Kidney epithelial cell (primary cell): ENCODE measurements around the gene PTPN13. TPM values are rescaled to one million over a fixed set of nuclear protein-coding genes. Genes with fewer than 3 reads are reported as not detected.

Experiments
- DNase-seq: peaks from one replicate; pipeline ENCODE4 v3.0.0-alpha.2; 2010; ENCODE audit warnings: low read depth
- H3K27me3 ChIP-seq: 2 replicates; pipeline ENCODE4 v1.6.0; 2011; ENCODE audit warnings: low read length; ENCODE audit not compliant: control insufficient read depth, insufficient read depth
- H3K36me3 ChIP-seq: 2 replicates; pipeline ENCODE4 v1.5.1; 2011; ENCODE audit warnings: low read length; ENCODE audit not compliant: control insufficient read depth, insufficient read depth
- H3K4me3 ChIP-seq: 2 replicates; pipeline ENCODE4 v1.5.1; 2011; ENCODE audit warnings: low read depth, mild to moderate bottlenecking, control low read depth, low read length
- CTCF ChIP-seq: IDR thresholded peaks from 2 replicates; pipeline ENCODE4 v1.5.1; 2011; ENCODE audit warnings: mild to moderate bottlenecking, moderate library complexity, low read length, control low read depth, inconsistent platforms; ENCODE audit not compliant: insufficient read depth, poor library complexity, severe bottlenecking
- total RNA-seq: library from RNA; depleted of rRNA; stranded (reverse); fragments of >200 nt; gene quantifications from 2 replicates; pipeline ENCODE4 v1.2.3, GENCODE V29; 2015

Gene PTPN13
- total RNA-seq, 1 donor from 2014 or later = 20.1 TPM

- Histone ChIP-seq H3K36me3 (no peaks in the 10 kb centered on the region), H3K27me3 (no peaks in the 10 kb centered on the region), H3K4me3 (no peak overlapping the region)
- no peak for TF ChIP-seq CTCF
- DNase-seq = no peak
Observed at GRCh38 chr4:86853209-86853608, 259.1 kb downstream of the PTPN13 start.

DNA sequence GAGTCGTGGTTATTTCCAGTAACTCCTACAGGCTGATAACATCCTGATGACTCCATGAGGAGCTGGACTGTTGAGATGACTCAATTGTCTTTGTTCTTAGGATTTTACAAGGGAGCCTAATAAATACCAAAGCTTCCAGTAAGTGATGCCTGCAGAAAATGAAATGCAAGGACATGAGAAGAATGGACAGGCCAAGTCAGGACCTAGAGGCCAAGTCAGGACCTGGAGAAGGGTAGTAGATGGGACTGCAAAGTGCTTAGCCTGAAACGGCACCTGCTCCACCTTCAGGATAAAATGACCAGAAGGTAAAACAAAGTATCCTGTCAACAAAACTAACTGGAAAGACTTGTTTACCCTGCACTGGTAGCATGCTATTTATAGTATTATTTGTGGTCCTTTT, 261.5 kb downstream of the PTPN13 start:
- Histone ChIP-seq H3K36me3 (no peaks in the 10 kb centered on the region), H3K4me3 (no peak overlapping the region), H3K27me3 (no peaks in the 10 kb centered on the region)
- TF ChIP-seq CTCF = no peak
- peak; percentile 23 for DNase-seq

- Histone ChIP-seq H3K36me3 (no peaks in the 10 kb centered on the region), H3K4me3 (no peak overlapping the region), H3K27me3 (no peaks in the 10 kb centered on the region)
- no peak for DNase-seq
- no peak for TF ChIP-seq CTCF
Observed at GRCh38 chr4:86856896-86857295, 262.8 kb downstream of the PTPN13 start.

GRCh38 chr4:86857341-86858052, 263.4 kb downstream of the PTPN13 start:
- Histone ChIP-seq H3K36me3 (no peaks in the 10 kb centered on the region), H3K27me3 (no peaks in the 10 kb centered on the region), H3K4me3 (no peak overlapping the region)
- no peak for TF ChIP-seq CTCF
- DNase-seq = no peak

Other genes with a start within 250 kb of the PTPN13 start
- 1.6 and 2.7 TPM in 2 replicates for gene MAPK10, start 234.3 kb upstream of the PTPN13 start, total RNA-seq